ENCODE results near the gene KCNN2. TPM values are rescaled to one million over a fixed set of nuclear protein-coding genes. Genes with fewer than 3 reads are reported as not detected.

The KCNN2 gene
- total and polyA plus RNA-seq, 5 donors from 2014 or later: not detected

GRCh38 chr5:114477816-114478334 is 116.0 kb downstream of the KCNN2 start:
- Histone ChIP-seq H3K4me1 (ENCODE audit: control insufficient read depth, insufficient read depth, low read length, poor library complexity, severe bottlenecking) (no peaks in the 10 kb centered on the region), H3K27me3 (ENCODE audit: control insufficient read depth, insufficient read depth, low read length) (no peaks in the 10 kb centered on the region), H3K27ac (ENCODE audit: insufficient read depth, low read length, poor library complexity, severe bottlenecking) (no peak overlapping the region), H3K36me3 (ENCODE audit: control insufficient read depth, insufficient read depth, low read length) (no peaks in the 10 kb centered on the region), H3K9me3 (ENCODE audit: control insufficient read depth in 2 of 2, low read length in 2 of 2) (no peaks in the 10 kb centered on the region), H3K4me3 (ENCODE audit: low read depth, low read length) (no peak overlapping the region)
- Mint-ChIP-seq H3K4me3 (no peak overlapping the region), H3K36me3 (no peaks in the 10 kb centered on the region), H3K27ac (no peak overlapping the region), H3K27me3 (no peaks in the 10 kb centered on the region), H3K9me3 (peaks cover 1 to 24% (median 9%) of the 10 kb centered on the region in 7 donors), H3K4me1 (peaks cover 0 to 4% (median 0%) of the 10 kb centered on the region in 4 donors)
- ATAC-seq (ENCODE audit: low read depth in 2 of 2) (no peak), DNase-seq (no peak)

GRCh38 chr5:114500756-114501155 is 138.9 kb downstream of the KCNN2 start:
- ATAC-seq (ENCODE audit: low read depth in 2 of 2) (no peak), DNase-seq (no peak)
- Histone ChIP-seq H3K36me3 (ENCODE audit: control insufficient read depth, insufficient read depth, low read length) (no peaks in the 10 kb centered on the region), H3K27me3 (ENCODE audit: control insufficient read depth, insufficient read depth, low read length) (no peaks in the 10 kb centered on the region), H3K9me3 (ENCODE audit: control insufficient read depth in 2 of 2, low read length in 2 of 2) (no peaks in the 10 kb centered on the region), H3K27ac (ENCODE audit: insufficient read depth, low read length, poor library complexity, severe bottlenecking) (no peak overlapping the region), H3K4me3 (ENCODE audit: low read depth, low read length) (no peak overlapping the region), H3K4me1 (ENCODE audit: control insufficient read depth, insufficient read depth, low read length, poor library complexity, severe bottlenecking) (no peaks in the 10 kb centered on the region)
- Mint-ChIP-seq H3K27ac (no peak overlapping the region), H3K4me1 (no peaks in the 10 kb centered on the region), H3K36me3 (no peaks in the 10 kb centered on the region), H3K4me3 (no peak overlapping the region), H3K27me3 (no peaks in the 10 kb centered on the region), H3K9me3 (peaks cover 0 to 8% (median 0%) of the 10 kb centered on the region in 7 donors)

GRCh38 chr5:114504560-114504959 is 142.7 kb downstream of the KCNN2 start:
- H3K4me1 ChIP-seq (ENCODE audit: control insufficient read depth, insufficient read depth, low read length, poor library complexity, severe bottlenecking): no peaks in the 10 kb centered on the region
- Mint-ChIP-seq H3K27me3 (no peaks in the 10 kb centered on the region), H3K36me3 (no peaks in the 10 kb centered on the region), H3K9me3 (peaks cover 0 to 10% (median 0%) of the 10 kb centered on the region in 7 donors), H3K4me1 (no peaks in the 10 kb centered on the region), H3K27ac (no peak overlapping the region), H3K4me3 (no peak overlapping the region)
- no peaks in the 10 kb centered on the region for H3K36me3 ChIP-seq (ENCODE audit: control insufficient read depth, insufficient read depth, low read length)
- no peaks in the 10 kb centered on the region for H3K9me3 ChIP-seq (ENCODE audit: control insufficient read depth in 2 of 2, low read length in 2 of 2)
- H3K27me3 ChIP-seq (ENCODE audit: control insufficient read depth, insufficient read depth, low read length): no peaks in the 10 kb centered on the region
- no peak for DNase-seq
- ATAC-seq (ENCODE audit: low read depth in 2 of 2): no peak
- no peak overlapping the region for H3K27ac ChIP-seq (ENCODE audit: insufficient read depth, low read length, poor library complexity, severe bottlenecking)
- H3K4me3 ChIP-seq (ENCODE audit: low read depth, low read length): no peak overlapping the region

GRCh38 chr5:114524221-114524620 is 162.4 kb downstream of the KCNN2 start:
- Histone ChIP-seq H3K4me1 (ENCODE audit: control insufficient read depth, insufficient read depth, low read length, poor library complexity, severe bottlenecking) (no peaks in the 10 kb centered on the region), H3K27ac (ENCODE audit: insufficient read depth, low read length, poor library complexity, severe bottlenecking) (no peak overlapping the region), H3K27me3 (ENCODE audit: control insufficient read depth, insufficient read depth, low read length) (no peaks in the 10 kb centered on the region), H3K4me3 (ENCODE audit: low read depth, low read length) (no peak overlapping the region), H3K9me3 (ENCODE audit: control insufficient read depth in 2 of 2, low read length in 2 of 2) (no peaks in the 10 kb centered on the region), H3K36me3 (ENCODE audit: control insufficient read depth, insufficient read depth, low read length) (no peaks in the 10 kb centered on the region)
- ATAC-seq (ENCODE audit: low read depth in 2 of 2) (no peak), DNase-seq (no peak)
- H3K27me3 Mint-ChIP-seq: no peaks in the 10 kb centered on the region
- no peaks in the 10 kb centered on the region for H3K4me1 Mint-ChIP-seq
- no peak overlapping the region for H3K4me3 Mint-ChIP-seq
- H3K27ac Mint-ChIP-seq: no peak overlapping the region
- peaks cover 0 to 10% (median 1%) of the 10 kb centered on the region in 7 donors for H3K9me3 Mint-ChIP-seq
- no peaks in the 10 kb centered on the region for H3K36me3 Mint-ChIP-seq

- Histone ChIP-seq H3K4me1 (ENCODE audit: control insufficient read depth, insufficient read depth, low read length, poor library complexity, severe bottlenecking) (no peaks in the 10 kb centered on the region), H3K27ac (ENCODE audit: insufficient read depth, low read length, poor library complexity, severe bottlenecking) (no peak overlapping the region), H3K27me3 (ENCODE audit: control insufficient read depth, insufficient read depth, low read length) (no peaks in the 10 kb centered on the region), H3K9me3 (ENCODE audit: control insufficient read depth in 2 of 2, low read length in 2 of 2) (no peaks in the 10 kb centered on the region), H3K36me3 (ENCODE audit: control insufficient read depth, insufficient read depth, low read length) (no peaks in the 10 kb centered on the region), H3K4me3 (ENCODE audit: low read depth, low read length) (no peak overlapping the region)
- Mint-ChIP-seq H3K4me3 (no peak overlapping the region), H3K9me3 (peaks cover 4 to 23% (median 12%) of the 10 kb centered on the region in 7 donors), H3K4me1 (no peaks in the 10 kb centered on the region), H3K27ac (no peak overlapping the region), H3K36me3 (no peaks in the 10 kb centered on the region), H3K27me3 (no peaks in the 10 kb centered on the region)
- DNase-seq (no peak), ATAC-seq (ENCODE audit: low read depth in 2 of 2) (no peak)
These were observed 182.7 kb downstream of the KCNN2 start for GRCh38 chr5:114544561-114544960.
